GM21529 (cell line): Measurements from ENCODE around the gene SP140L.
"Not testable (repeated sequence)": the region's sequence is repeated elsewhere in the genome, so short reads cannot be mapped to it uniquely, and the experiment has no call there.

ENCODE experiments used
- ATAC-seq: cut with Tn5 transposase; IDR thresholded peaks from one replicate; pipeline ENCODE4 v1.9.1; 2021; ENCODE audit not compliant: unreplicated experiment

The SP140L gene

DNA sequence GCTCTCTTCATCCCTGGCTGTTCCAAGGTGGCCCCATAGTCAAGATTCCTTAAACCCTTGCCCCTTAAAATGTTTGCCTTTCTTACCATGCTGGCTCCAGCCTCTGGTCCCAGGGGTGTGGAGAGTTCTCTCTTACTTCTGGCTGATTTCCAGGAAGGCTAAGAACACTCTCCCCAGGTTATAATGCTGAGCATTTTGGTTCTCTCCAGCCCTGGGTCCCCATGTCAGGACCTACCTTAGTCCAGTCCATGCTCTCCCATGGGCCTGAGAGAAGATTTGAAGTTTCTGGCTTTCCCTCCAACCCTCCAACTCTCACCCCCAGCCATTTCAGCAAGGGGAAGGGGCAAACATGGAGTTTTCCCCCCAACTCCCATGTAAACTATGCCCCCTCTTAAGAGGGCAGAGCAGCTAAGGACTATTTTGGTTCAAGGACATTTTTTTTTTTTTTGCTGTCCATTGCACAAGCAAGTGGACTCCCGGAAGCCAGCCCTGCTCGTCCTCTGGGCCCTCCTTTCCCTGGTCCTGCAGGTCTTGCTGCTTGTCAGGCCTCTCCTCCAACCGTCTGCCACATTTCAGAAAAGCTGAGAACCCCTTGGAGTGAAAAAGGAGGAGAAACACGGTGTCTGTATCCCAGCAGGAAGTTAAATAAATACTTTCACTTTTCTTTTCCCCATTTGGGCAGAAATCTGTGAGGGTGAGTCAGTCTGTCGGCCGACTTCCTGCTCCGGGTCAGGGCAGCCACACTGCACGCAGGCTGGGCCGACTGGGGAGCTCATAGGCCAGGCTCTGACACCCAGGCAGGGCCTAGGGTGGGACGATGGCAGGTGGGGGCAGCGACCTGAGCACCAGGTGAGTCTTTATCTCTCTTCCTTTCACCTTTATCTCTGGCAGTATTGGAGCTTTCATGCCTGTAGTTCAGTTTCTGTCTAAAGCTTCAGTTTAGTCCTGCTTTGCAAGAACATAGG, at the start of gene SP140L:
SP140L (plus strand) TSS at position 741 of the 965 bp plus-strand sequence; CDS start at position 818, 77 bp downstream.
- peak; percentile 87 for ATAC-seq

DNA sequence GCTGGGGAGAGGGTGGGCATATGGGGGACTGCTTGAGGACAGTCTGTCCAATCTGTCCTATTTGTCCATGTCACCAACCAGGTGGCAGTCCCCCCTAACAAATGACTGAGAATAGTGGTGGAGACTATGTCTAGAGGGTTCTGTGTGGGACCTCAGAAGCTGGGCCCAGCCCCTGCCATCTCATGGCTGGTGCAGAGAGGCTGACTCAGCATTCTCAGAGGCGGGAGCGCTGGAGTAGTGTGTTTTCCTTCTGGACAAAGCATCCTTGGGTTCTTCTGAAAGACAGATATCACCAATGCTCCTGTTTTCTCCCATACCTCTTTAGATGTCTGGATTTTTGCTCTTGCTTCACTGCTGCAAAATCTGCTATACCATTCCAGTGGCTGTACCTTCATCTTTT, 44.1 kb upstream of the SP140L start:
- ATAC-seq: no peak

GRCh38 chr2:230286048-230286447, 40.9 kb upstream of the SP140L start:
- ATAC-seq: no peak

DNA sequence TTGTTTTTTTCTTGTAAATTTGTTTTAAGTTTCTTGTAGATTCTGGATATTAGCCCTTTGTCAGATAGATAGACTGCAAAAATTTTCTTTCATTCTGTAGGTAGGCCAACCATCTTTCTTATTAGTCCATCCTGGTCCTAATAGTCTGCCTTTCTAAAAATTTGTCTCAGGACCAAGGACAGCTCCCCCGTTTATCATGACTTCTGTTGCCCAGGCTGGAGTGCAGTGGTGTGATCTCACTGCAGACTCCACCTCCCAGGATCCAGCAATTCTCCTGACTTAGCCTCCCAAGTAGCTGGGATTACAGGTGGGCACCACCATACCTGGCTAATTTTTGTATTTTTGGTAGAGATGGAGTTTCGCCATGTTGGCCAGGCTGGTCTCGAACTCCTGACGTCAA, 37.7 kb upstream of the SP140L start:
- not testable (repeated sequence) for ATAC-seq

DNA sequence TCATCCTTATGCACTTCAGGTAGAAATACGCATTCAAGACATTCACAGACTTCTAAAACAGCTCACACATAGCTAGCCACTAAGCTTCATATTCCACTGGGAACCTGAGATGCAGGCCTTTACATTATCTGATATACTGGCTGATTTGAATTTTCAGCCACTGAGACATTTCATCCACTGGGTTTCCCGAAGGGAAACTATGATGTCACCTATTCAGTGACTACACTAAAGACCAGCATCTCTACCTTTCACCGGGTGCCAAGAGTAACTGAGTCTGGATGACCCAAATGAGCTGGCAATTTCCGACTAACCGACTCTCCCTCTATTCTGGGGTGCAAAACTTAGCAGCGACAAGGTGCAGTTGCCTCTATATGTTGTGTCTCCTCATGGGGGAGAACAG, 31.8 kb upstream of the SP140L start:
- no peak for ATAC-seq

DNA sequence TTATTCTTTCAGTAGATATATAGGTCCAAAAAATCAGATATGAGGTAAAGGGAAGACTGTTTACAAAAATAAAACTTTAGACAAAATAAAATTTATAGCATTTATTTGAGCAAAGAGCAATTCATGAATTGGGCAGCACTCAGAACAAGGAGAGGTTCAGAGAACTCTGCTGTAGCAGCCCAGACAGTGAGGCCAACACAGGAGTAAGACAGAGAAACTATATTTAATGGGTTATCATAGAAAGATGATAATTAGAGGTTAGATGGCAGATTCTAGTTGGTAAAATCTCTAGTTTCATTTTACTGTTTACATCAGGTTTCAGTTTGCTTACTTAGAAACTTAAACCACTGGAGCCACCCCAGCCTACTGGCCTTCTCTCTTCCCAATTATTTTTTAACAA, 30.1 kb upstream of the SP140L start:
- ATAC-seq: no peak

- ATAC-seq: no peak
Measured at GRCh38 chr2:230299618-230300017, 27.4 kb upstream of the SP140L start.

DNA sequence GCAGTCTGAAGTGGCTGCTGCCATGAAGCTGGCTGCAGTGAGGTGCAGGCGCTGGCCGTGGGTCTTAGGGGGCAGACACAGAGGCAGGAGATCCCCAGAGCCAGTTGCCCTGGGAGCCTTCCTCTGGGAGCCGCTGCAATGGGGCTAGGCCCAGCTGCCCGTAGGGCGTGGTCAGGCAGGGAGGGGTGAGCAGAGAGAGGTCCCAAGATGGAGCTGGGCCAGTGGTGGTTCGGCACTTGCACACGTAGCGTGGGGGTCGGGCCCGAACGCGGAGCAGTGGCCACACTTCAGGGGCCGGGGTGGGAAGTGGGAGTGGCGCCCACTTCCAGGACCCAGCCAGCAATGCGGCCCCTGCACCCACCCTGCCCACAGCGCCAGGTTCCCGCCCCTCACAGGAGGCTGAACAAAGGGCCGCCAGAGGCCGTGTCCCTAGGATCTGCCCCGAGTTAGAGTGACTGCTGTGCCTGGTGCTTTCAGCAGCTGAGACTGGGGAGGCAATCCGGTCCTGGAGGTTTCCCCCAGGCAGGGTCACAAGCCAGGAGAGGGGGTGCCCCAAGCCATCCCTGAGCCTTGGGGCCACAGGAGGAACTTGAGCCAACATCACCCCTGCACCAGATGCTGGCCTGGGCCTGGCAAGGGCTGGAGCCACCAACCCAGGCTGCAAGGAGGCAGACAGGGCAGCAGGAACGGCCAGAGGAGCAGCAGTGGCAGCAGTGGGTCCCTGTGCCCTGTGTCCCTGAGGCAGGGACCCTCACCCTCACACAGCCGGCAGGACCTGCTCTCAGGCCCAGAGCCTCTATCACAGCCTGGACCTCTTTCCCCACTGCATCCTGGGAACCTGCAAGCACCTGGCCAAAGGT, 21.3 kb upstream of the SP140L start:
- no peak for ATAC-seq

- ATAC-seq: no peak
Measured at GRCh38 chr2:230306474-230306873, 20.5 kb upstream of the SP140L start.

- no peak for ATAC-seq
Measured at GRCh38 chr2:230307485-230307884, 19.5 kb upstream of the SP140L start.

DNA sequence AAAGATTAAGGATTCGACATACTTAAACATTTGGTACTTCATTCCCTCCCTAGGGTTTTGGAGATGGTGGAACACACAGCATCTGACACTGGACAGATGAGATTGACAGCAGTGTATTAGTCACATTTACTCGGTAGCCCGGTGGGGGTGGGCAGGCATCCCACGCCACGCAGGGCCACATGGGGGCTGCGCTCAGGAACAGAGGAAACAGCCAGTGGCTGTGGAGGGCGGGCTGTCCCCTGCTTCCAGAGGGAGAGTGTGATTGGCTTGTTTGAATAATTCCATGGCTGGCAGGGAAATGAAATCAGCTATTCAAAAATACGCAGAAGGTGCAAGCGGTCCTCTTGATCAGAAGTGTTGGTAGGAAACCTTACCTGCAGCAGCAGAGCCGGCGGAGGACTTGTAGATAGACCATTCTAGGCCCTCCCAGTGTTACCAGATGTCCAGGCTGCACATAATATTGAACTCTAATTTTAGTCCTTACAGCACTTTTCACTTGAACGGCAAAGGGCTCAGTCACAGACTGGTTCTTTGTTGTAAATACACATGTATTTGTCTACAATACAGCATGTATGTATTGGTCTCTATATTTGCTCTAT, 18.5 kb upstream of the SP140L start:
- ATAC-seq: no peak

DNA sequence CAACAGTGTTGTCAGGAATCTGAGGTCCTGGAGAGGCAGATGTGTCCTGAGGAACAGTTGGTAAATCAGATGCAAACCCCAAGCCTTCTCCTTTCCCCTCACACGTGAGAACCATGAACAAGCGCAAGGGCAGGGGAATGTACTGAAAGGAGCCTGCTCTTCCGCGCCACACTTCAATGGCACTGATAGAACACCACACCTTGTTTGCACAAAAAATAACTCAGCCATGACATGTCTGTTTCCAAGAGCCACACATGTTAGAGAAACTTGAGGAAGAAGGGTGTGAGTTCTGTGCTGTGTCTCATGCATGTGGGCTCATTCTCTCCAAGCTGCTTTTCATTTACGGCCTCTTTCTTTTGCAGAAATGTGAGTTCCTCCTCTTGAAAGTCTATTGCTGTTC, 16.2 kb upstream of the SP140L start:
- not testable (repeated sequence) for ATAC-seq

DNA sequence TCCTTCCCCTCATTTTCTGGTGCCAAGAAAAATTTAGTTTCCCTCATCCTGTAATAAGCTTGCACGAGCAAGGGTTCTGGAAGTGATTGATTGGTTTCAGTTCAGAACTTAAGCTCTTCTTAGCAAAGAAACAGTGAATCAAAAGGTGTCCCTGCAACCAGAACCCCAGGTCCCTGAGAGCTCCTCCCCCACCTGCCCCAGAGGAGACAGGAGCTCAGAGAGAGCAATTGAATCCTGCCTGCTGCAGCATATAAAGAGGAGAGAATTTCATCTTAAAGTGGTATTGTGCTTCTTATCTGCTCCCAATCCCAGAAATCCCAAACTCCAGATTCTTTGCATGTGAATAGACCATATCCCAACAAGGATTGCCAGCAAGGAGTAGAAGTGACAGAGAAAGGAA, 15.4 kb upstream of the SP140L start:
- not testable (repeated sequence) for ATAC-seq

DNA sequence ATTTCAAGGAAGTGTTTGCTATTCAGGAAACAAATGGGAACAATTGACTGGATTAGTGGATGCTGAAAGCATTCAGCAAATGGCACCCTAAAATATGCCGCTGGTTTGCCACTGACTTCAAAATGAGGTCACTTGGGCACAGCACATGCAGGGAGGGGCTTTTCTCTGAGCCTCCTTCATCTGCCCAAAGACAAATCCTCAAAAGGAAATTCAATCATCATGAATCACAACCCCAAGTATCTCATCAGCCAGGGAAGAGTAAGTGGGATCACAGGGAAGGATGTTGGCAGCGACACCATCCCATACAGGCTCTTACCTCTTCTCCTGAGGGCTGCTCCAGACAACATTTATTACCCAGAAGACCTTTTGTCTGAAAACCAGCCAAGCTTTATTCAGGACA, 14.4 kb upstream of the SP140L start:
- ATAC-seq: no peak

- ATAC-seq: no peak
Measured at GRCh38 chr2:230317366-230317765, 9.6 kb upstream of the SP140L start.

DNA sequence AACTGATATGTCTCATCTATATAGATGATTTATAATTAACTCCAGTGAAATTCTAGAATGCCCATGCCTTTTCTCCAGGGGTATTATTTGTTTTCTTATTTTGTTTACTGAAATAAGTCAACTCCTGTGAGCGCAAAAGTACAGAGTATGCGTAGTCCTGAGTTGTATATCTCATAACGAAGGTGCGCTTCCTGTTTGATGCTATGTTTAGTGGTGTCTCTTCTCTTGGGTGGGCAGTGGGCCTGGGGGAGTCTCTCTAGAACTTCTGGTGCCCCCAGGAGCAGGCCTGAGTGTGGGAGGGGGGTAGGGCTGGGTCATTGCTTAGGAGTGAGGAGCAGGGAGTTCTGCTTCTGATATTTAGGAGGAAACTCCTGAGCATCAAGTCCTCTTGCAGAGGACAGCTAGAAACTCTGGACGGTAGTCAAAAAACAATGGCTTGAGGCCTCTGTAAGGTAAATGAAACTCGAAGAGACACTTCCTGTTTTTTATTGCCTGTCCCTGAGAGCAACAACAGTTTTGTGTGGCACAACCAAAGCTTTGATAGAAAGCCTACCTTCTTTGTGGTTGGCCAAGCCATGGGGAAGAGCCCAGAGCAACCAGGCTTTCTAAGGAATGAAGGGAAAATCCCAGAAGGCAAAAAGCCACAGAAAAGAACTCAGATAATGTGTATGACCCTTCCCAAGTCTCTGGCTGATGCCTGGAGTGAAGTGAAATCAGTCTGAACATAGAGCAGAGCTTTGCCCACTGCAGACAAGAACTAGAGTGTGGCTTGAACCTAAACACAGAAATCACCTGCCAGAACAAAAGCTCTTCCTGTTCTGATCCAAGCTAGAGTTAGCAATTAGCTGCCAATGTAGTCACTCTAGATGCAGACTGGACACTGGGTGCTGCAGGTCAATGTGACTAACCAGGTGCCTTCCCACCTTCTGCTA, 8.5 kb upstream of the SP140L start:
- ATAC-seq: peak; percentile 53

GRCh38 chr2:230319211-230319862, 7.7 kb upstream of the SP140L start:
- ATAC-seq: peak; percentile 83

DNA sequence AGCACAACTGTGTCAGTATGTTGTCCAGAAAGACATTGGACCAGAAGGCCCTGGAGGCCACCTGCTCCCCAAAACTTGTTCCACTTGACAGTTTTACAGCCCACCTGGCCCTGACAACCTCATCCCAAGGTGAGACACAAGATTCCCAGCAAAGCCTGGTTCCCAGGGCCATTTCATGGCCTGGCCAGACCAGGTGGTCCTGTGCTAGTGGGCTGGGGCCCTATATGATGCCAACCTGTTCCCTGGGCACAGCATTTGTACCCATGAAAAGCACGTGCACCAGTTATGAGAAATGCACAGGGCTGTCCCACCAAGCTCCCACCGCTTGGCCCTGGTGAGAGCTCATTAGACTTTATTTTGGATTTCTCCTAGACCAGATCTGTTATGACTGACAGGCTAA, 6.0 kb upstream of the SP140L start:
- ATAC-seq: no peak

DNA sequence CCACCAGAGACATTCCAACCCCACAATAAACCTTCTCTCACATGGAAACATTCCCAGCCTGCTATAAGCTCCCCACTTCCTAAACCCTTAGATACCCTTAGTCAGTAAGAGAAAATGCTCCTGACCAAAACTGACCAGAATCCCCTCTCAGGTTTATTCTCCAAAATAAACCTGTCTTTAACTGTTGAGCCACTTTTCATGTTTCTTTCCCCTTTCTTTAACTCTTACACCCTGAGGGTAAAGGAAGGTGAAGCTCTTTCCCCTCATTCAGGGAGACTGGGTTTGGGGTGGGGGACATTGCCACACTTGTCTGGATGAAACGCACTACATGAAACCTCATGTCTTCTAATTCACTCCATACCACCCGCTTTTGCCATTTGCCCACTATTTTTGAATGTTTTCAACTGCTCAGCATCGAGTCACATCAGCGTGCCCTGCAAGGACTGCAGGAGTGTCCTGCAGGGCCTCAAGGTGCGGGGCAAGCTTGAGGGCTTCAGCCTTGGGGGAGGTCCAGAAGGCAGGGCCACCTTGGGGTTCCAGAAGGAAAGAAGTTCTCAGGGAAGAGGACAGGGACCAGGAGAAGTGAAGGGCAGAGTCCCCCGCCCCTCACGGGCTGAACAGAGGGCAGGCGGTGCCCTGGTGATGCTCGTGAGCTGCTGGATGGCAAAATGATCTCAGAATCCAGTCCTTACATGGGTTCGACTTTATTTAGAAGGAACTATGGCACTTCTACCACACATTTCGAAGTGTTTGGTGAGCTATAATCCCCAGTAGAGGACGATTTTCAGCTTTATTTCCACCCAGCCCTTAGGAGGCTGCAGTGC, 4.2 kb upstream of the SP140L start:
- no peak for ATAC-seq
